GM13977 (cell line): ENCODE results near the gene NECTIN1.

ENCODE experiments used
- DNase-seq: peaks from one replicate; pipeline ENCODE4 v3.0.0; 2012; ENCODE audit warnings: low spot score
- in situ Hi-C: fragments of 300-500 bp; cut with MboI; formaldehyde crosslinking; loops from one replicate; pipeline ENCODE4 v1.12.0; 2022; ENCODE audit warnings: low sequenced_read_pairs, low pct_unique_long_range_greater_than_20kb, mixed read lengths, inconsistent platforms; ENCODE audit not compliant: unreplicated experiment
- TF ChIP-seq, protein P1 (sequence below): IDR thresholded peaks from 2 replicates; pipeline ENCODE4 v1.5.1; 2012; ENCODE audit warnings: mild to moderate bottlenecking, control low read depth; ENCODE audit not compliant: insufficient read depth; ENCODE audit errors: extremely low read depth, missing control alignments

NECTIN1 gene

DNA sequence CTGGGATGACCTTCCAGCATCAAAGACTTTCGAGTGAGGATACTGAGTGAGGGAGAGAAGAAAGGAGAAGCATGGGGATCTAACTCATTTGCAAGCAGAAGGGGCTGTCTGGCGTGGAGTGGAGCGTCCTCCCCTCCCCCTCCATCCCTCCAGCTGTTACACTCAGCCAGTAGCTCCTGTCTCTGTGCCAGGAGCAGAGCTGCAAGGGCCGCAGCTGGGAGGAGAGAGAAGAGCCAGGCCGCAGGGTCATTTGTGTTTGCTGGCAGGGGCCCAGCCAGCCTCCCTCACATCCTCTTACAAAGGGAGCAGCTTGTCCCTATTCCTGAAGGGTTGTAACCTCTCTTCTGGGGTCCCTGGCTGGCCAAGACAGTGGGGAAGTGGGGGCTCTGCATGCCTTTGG is 57.9 kb downstream of the NECTIN1 start:
- TF ChIP-seq, protein P1, sequence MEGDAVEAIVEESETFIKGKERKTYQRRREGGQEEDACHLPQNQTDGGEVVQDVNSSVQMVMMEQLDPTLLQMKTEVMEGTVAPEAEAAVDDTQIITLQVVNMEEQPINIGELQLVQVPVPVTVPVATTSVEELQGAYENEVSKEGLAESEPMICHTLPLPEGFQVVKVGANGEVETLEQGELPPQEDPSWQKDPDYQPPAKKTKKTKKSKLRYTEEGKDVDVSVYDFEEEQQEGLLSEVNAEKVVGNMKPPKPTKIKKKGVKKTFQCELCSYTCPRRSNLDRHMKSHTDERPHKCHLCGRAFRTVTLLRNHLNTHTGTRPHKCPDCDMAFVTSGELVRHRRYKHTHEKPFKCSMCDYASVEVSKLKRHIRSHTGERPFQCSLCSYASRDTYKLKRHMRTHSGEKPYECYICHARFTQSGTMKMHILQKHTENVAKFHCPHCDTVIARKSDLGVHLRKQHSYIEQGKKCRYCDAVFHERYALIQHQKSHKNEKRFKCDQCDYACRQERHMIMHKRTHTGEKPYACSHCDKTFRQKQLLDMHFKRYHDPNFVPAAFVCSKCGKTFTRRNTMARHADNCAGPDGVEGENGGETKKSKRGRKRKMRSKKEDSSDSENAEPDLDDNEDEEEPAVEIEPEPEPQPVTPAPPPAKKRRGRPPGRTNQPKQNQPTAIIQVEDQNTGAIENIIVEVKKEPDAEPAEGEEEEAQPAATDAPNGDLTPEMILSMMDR, result no peak
- in situ Hi-C loops, result loop anchor here (10.0 kb wide), 1 partner anchor 434 kb away; no protein-coding TSS in a partner anchor

DNA sequence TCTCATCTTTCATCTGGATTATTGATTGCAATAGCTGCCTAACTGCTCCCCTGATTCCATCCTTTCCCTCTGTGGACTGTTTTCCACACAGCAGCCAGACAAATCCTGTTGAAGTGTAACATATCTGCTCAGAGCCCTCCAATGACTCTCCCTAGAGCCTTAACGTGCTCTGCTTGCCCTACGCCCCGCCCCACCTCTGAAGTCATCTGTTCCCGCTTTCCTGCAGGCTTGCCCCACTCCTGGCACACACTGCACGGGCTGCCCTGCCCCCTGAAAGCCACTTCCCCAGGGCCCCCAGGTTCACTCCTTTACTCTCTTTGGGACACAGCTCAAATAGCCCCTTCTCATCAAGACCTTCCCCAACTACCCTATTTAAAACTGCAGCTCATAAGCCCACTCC is 59.5 kb downstream of the NECTIN1 start:
- DNase-seq, result no peak
- TF ChIP-seq, protein P1, result no peak
- in situ Hi-C loops, result no loop called here

More for the DNA sequence above, 57.9 kb downstream of the NECTIN1 start:
- no peak for DNase-seq

DNA sequence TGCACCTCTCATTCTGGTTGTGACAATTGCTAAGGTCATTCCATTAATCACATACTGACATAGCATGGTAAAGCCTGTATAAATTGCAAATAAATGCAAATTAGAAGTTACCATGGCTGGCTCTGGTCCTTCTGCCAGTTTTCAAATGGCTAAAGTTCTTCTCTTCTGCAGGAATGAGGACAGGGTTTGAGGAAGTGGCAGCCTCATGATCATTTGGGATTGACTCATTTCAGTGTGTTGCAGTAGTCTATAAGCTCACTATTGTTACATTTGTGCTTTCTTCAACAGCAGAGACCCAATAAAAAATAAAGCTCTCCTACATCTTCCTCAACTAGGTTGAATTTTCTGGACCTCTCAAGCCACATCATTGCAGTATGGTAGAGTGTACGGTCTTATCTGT is 60.3 kb downstream of the NECTIN1 start:
- in situ Hi-C loops, result no loop called here
- TF ChIP-seq, protein P1, result no peak
- no peak for DNase-seq

DNA sequence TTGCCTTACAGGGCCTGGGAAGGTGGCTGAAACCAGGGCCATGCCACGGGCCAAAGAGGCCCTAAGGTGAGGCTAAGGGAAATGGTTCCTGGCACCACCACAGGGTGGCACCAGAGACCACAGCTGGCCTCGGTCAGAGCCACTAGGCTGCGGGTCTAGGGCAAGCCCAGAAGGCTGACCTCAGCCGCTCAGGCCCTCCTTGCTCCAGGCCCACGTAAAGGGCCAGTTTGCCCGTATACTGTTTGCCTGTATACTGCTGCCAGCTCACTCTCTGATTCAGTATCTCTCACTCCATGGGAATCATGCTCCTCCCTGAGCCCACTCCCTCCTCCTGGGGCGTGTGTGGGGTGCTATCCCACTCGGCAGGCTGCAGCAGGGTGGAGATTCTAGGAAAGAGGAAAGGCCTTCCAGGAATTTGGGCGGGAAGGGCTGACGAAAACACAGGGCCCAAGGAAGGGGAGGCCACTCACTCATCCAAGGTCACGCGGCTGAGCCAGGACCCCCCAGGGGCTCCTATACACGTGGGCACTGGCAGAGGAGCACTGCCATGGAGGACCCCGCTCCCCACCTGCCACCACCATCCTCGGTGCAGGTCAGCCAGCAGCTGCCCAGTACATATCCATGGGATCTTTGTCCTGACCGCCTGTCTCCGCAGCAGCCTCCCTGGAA is 62.4 kb downstream of the NECTIN1 start:
- peak; percentile 88 for DNase-seq
- TF ChIP-seq, protein P1, result peak; percentile 94
- in situ Hi-C loops, result no loop called here

DNA sequence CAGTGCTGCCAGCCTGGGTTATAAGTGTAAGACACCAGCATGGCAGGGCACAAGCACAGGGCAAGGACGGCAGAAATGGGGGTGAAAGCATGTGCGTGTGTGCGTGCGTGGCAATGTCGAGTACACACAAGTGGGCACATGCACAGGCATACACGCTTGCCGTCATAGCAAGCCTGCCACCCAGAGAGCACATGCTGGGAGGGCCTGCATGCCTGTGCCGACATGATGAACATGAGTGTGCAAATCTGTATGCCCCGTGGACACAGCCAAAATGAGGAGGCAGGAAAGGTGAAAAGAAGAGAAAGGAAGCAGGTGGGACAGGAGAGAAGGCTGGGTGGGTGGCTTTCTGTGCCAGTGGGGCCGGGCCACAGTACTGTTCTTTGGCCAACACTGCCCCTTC is 62.9 kb downstream of the NECTIN1 start:
- TF ChIP-seq, protein P1, result no peak
- DNase-seq, result no peak
- in situ Hi-C loops, result no loop called here

DNA sequence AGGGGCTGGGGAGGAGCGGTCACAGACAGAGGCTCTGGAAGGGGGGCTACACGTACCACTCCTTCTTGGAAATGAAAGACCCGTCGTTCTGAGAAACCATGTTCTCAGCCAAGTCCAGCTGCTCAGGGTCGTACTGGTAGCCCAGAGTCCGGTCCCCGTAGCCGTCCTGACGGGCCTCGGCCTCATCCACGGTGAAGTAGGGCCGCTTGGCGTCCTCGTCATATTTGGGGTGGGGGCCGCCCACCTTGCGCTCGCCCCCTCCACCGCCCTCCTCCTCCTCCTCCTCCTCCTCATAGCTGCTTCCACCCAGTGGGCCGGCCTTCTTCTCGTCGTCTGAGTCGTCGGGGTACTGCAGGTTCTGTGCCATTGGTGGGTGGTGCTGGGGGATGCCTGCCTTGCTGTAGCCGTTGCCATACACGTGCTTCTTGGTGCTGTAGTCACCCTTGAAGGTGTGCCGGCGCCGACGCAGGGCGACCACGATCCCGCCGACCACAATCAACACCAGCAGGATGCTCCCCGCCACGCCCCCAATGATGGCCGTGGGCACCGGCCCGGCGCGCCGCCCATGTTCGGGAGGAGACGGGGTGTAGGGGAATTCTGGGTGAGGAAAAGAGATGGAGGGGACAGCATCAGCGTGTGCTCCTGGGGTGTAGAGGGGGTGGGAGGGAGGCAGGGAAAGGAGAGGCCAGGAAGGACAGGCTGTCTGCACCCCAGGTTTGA is 64.1 kb downstream of the NECTIN1 start:
- TF ChIP-seq, protein P1, result no peak
- no peak for DNase-seq
- in situ Hi-C loops, result no loop called here
